ENCODE data around the gene MAPK6.
"Not testable (repeated sequence)": the region's sequence is repeated elsewhere in the genome, so short reads cannot be mapped to it uniquely, and the experiment has no call there.

The MAPK6 gene

DNA sequence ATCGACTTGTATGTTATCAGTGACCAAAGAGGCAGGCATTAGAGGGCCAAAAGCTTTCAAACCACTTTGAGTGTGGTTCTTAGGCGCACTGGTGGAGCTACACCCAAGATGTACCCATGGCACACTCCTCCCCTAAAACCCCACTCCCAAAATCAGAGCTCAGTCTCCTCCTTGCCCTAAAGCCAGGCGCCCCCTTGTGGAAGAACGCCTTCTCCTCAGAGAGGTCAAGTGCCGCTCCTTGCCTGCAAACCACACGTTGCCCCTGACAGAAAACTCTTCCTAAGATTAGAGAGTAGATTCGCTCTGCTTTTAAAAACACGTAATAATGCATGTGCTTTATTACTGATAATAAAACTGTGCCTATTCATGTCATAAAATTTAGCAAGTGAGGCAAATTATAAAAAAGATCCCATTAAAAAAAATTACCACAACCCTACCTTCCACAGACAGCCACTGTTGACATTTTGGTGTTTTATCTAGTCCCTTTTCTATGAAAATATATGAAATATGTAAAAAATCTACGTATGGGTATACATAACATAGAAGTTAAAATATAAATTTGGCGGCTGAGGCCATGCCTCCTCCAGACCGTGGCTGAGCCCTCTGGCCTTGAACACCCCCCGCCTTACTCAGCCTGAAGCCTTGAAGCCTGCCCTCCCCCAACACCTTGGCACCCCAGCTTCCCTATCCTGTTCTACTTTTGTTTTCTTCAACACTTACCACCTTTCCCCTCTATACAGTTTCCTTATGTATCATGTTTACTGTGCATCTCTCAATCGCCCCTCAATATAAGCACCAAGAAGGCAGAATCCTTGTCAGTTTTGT, 60.1 kb downstream of the MAPK6 start:
- Histone ChIP-seq H3K27me3 (replicated peaks; ENCODE audit: control insufficient read depth, insufficient read depth, low read length) (no peaks in the 10 kb centered on the region), H3K36me3 (ENCODE audit: control insufficient read depth, insufficient read depth, low read length) (no peaks in the 10 kb centered on the region), H3K4me3 (replicated peaks; ENCODE audit: low read depth, low read length) (no peak overlapping the region)
- DNase-seq (ENCODE audit: extremely low read depth, insufficient read length): no peak
- TF ChIP-seq, protein P1, sequence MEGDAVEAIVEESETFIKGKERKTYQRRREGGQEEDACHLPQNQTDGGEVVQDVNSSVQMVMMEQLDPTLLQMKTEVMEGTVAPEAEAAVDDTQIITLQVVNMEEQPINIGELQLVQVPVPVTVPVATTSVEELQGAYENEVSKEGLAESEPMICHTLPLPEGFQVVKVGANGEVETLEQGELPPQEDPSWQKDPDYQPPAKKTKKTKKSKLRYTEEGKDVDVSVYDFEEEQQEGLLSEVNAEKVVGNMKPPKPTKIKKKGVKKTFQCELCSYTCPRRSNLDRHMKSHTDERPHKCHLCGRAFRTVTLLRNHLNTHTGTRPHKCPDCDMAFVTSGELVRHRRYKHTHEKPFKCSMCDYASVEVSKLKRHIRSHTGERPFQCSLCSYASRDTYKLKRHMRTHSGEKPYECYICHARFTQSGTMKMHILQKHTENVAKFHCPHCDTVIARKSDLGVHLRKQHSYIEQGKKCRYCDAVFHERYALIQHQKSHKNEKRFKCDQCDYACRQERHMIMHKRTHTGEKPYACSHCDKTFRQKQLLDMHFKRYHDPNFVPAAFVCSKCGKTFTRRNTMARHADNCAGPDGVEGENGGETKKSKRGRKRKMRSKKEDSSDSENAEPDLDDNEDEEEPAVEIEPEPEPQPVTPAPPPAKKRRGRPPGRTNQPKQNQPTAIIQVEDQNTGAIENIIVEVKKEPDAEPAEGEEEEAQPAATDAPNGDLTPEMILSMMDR (IDR thresholded peaks at IDR 0.05; ENCODE audit: insufficient read depth, low read length, poor library complexity, severe bottlenecking): peak; percentile 92

DNA sequence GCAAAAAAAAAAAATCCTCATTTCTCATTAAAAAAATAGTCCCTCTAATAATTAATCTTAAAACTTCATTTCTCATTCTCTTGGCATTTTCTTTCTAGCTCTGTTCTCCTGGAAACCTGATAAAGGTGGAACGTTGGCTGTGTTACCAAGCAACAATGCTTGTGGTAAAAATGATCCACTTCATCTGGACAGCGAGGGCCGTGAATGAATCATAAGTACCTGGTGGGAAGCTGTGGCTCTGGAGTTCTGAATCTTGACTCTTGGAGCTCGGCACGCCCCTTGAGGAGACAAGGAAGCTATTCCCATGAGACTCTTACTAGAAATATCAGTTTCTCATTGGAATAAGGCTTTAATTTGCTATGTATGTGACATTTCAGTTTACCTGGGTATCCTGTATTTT, 61.0 kb downstream of the MAPK6 start:
- no peak for DNase-seq (ENCODE audit: extremely low read depth, insufficient read length)
- Histone ChIP-seq H3K4me3 (replicated peaks; ENCODE audit: low read depth, low read length) (no peak overlapping the region), H3K27me3 (replicated peaks; ENCODE audit: control insufficient read depth, insufficient read depth, low read length) (no peaks in the 10 kb centered on the region), H3K36me3 (ENCODE audit: control insufficient read depth, insufficient read depth, low read length) (no peaks in the 10 kb centered on the region)
- TF ChIP-seq, protein P1 (IDR thresholded peaks at IDR 0.05; ENCODE audit: insufficient read depth, low read length, poor library complexity, severe bottlenecking): no peak

DNA sequence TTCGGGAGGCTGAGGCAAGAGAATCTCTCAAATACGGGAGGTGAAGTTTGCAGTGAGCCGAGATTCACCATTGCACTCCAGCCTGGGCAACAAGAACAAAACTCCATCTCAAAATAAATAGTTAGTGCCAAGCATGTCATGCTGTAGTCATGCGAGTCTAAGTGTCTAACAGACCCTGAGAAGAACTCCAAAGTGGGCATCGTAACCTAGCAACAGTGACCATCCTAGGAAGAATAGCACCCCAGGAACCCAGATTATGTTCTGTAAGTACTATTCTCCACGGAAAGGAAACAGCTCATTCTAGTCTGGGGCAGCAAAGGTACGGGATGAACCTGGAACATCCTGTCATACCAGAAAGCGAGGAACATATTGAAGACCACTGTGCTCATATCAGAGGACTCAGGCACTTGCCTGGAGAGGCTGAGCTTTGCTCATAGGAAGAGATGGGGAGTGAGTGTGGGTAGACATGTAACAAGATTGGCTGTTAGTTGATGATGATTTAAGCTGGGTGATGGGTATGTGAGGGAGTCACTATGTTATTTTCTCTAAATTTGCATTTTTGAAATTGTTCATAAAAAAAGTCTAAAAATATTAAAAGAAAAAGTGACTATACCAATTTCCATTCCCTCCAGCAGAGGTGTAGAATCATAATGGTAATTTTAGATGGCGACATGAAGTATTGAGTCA, 61.8 kb downstream of the MAPK6 start:
- TF ChIP-seq, protein P1 (IDR thresholded peaks at IDR 0.05; ENCODE audit: insufficient read depth, low read length, poor library complexity, severe bottlenecking): no peak
- Histone ChIP-seq H3K4me3 (replicated peaks; ENCODE audit: low read depth, low read length) (no peak overlapping the region), H3K36me3 (ENCODE audit: control insufficient read depth, insufficient read depth, low read length) (no peaks in the 10 kb centered on the region), H3K27me3 (replicated peaks; ENCODE audit: control insufficient read depth, insufficient read depth, low read length) (no peaks in the 10 kb centered on the region)
- no peak for DNase-seq (ENCODE audit: extremely low read depth, insufficient read length)

DNA sequence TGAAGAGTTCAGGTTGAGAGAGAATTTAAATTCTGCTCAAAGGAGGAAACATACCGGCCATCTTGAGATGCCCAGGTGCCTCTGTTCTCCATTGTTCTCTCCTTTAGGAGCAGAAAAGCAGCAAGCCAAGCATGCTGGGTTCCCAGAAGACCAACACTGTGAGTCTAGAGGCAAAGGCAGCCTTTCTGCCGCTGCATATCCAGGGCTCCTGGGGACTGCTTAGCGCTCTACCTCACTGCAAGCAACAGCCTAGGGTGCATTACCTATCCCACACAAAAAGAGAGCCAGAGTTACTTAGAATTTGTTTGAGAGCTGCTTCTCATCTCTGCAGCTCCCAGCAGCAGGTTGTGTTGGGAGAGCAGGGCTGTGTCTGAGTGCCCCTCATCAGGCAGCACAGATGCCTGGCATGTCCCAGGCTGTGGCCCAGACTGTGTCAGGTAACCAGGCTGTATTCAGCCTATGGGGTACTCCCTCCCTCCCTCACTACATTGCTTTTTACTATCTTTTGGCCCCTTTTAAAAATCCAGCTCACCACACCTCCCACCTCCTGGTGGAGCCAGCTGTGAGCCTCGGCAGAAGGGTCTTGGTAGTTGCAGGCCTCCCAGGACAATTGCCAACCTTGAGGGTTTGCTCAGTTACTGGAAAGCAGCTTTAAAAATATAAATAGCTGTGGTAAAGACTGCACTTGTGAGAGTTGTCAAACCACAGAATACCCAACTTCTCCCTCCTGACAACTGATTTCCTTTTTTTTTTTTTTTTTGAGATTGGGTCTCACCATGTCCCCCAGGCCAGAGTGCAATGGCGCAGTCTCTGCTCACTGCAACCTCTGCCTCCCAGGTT, 63.4 kb downstream of the MAPK6 start:
- no peaks in the 10 kb centered on the region for H3K27me3 ChIP-seq (replicated peaks; ENCODE audit: control insufficient read depth, insufficient read depth, low read length)
- TF ChIP-seq, protein P1 (IDR thresholded peaks at IDR 0.05; ENCODE audit: insufficient read depth, low read length, poor library complexity, severe bottlenecking): no peak
- peak; percentile 64 for DNase-seq (ENCODE audit: extremely low read depth, insufficient read length)
- no peaks in the 10 kb centered on the region; the same call in 1 of the 2 replicates for H3K36me3 ChIP-seq (ENCODE audit: control insufficient read depth, insufficient read depth, low read length)
- H3K4me3 ChIP-seq (replicated peaks; ENCODE audit: low read depth, low read length): no peak overlapping the region

DNA sequence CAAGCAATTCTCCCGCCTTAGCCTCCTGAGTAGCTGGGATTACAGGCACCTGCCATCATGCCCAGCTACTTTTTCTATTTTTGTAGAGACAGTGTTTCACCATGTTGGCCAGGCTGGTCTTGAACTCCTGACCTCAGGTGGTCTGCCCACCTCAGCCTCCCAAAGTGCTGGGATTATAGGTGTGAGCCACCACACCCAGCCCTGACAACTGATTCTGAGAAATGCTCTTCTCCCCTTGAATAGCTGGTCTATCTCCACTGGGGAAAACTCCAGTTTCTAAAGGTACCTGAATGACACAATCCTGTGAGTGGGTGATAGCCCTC, 64.0 kb downstream of the MAPK6 start:
- not testable (repeated sequence) for H3K4me3 ChIP-seq (replicated peaks; ENCODE audit: low read depth, low read length); DNase-seq (ENCODE audit: extremely low read depth, insufficient read length); H3K27me3 ChIP-seq (replicated peaks; ENCODE audit: control insufficient read depth, insufficient read depth, low read length); H3K36me3 ChIP-seq (ENCODE audit: control insufficient read depth, insufficient read depth, low read length)

DNA sequence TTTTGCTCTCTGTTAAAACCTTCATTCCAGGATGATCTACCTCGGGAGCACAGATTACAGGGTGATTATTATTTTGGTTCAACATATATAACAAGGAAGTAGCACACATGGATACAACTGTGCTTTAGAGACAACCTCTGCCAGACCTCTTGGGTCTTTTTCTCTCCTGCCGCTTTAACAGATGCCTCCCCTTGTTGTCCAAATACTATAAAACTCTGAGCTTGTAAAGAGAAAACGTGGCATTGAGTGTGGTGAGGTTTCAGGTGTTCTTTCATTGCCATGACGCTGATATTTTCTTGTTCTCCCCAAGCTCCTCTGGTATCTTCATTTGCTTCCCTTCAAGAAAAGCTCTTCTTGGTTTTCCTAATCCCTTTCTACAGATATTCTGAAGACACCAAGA, 64.6 kb downstream of the MAPK6 start:
- Histone ChIP-seq H3K27me3 (replicated peaks; ENCODE audit: control insufficient read depth, insufficient read depth, low read length) (no peaks in the 10 kb centered on the region), H3K4me3 (replicated peaks; ENCODE audit: low read depth, low read length) (no peak overlapping the region), H3K36me3 (ENCODE audit: control insufficient read depth, insufficient read depth, low read length) (no peaks in the 10 kb centered on the region; the same call in 1 of the 2 replicates)
- no peak for DNase-seq (ENCODE audit: extremely low read depth, insufficient read length)
- TF ChIP-seq, protein P1 (IDR thresholded peaks at IDR 0.05; ENCODE audit: insufficient read depth, low read length, poor library complexity, severe bottlenecking): no peak

All from GM06990 (cell line).